Stimulated activated CD4-positive, alpha-beta T cell treated with anti-CD3 and anti-CD28 coated beads, Interleukin-15, amount 100 ng/mL, for 1 hour (primary cell): ENCODE results near the gene MRI1.

ENCODE experiments used
- DNase-seq, 2 donors: peaks; one replicate each; pipeline ENCODE4 v3.0.0-alpha.2; 2020; ENCODE audit warnings: low read depth in 1 of 2, low spot score in 1 of 2

Gene MRI1

DNA sequence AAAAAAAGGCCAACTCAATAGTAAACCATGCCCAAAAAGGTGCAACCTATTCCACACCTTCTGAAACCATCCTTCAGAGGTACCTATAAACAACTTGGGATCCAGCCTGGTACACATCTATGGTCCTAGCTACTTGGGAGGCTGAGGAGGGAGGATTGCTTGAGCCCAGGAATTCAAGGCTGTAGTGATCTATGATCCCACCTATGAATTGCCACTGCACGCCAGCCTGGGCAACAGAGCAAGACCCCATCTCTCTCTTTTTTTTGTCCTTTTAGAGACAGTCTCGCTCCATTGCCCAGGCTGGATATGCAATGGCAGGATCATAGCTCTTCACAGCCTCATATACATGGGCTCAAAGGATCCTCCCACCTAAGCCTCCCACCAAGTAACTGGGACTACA lies 57.0 kb downstream of the MRI1 start:
- DNase-seq = no peak

DNA sequence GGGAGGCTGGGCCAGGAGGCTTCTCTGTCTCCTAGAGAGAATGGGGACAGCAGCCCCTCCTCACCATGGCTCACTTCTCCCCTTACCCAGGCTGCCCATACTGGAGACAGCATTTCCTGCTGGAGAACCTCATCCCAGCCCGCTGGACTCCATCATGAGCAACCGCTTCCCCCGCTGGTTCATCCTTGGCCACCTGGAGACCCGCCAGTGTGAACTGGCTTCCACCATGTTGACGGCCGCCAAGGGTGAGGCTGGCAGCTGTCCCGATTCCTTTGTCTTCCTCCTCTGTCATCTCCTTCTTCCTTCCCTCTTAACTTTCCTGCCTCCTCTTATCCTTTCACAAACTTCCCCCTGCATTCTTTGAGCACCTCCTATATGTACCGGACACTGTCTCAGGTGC lies 58.9 kb downstream of the MRI1 start:
- DNase-seq = no peak
